Measurements from ENCODE around the gene SPDYE2.
"Not testable (repeated sequence)": the region's sequence is repeated elsewhere in the genome, so short reads cannot be mapped to it uniquely, and the experiment has no call there.

The SPDYE2 gene

DNA sequence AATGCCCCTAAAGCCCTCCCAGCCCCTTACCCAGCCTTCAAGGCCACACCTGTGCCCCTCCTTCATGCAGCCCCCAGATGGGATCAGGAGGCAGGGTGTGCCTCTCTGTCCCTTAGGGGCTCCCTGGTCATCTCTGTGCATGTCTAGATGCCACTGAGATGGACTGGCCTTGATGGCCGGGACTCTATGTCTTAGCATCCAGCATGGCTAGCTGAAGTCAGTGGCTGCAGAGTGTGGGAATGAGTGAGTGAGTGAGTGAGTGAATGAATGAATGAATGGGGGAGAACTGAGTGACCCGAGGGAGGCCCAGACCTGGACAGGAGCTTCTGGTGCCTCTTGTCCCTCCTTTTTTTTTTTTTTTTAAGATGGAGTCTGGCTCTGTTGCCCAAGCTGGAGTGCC lies 18.9 kb upstream of the SPDYE2 start:
- H3K4me3 ChIP-seq (ENCODE audit: low read length); DNase-seq (ENCODE audit: low read depth, low spot score): not testable (repeated sequence)

DNA sequence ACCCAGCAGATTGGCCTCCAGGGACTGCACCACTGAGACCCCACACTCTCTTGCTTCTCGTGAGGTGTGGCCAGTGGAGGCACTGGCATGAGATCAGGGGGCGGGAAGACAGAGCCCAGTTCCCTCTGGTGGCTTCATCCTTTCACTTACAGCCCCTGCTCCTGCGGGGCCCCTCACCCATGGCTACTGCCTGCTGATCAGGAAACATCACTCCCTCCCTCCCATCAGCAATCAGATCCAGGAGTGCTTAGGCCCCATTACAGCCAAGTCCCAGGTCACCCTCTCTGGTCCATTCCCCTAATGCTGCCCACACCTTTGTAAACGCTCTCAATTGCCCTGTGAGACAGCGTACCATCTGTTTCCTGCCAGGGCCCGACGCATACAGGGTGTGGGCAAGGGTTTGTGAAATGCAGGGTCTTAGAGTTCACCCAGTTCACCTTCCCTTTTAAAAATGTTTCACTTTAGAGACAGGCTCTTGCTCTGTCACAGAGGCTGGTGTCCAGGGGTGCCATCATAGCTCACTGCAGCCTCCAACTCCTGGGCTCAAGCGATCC lies 15.9 kb upstream of the SPDYE2 start:
- not testable (repeated sequence) for DNase-seq (ENCODE audit: low read depth, low spot score)

GRCh38 chr7:102540604-102541003 lies 10.4 kb upstream of the SPDYE2 start:
- not testable (repeated sequence) for DNase-seq (ENCODE audit: low read depth, low spot score); H3K4me3 ChIP-seq (ENCODE audit: low read length)

More for the DNA sequence above, 15.9 kb upstream of the SPDYE2 start:
- not testable (repeated sequence) for H3K4me3 ChIP-seq (ENCODE audit: low read length)

DNA sequence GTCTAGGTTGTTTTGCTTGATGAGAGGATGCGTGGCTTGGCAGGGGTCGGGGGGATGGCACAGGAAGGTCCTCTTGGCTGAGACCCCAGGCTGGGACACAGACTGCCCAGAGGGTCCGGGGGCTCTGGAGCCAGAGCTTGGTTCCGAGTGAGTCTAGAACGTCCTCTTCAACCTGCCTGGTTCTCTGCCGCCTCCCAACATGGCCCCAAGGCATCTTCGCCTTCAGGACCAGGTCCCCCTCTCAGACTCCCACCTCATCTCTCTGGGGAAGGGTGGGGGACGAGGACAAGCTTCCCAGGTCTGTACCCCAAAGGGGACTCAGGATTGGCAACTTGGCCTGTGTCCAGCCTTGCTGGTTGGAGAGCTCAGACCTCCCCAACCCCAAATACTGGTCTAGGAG lies 8.9 kb upstream of the SPDYE2 start:
- not testable (repeated sequence) for DNase-seq (ENCODE audit: low read depth, low spot score); H3K4me3 ChIP-seq (ENCODE audit: low read length)

- DNase-seq (ENCODE audit: low read depth, low spot score); H3K4me3 ChIP-seq (ENCODE audit: low read length): not testable (repeated sequence)
Measured at GRCh38 chr7:102542771-102543170, 8.3 kb upstream of the SPDYE2 start.

DNA sequence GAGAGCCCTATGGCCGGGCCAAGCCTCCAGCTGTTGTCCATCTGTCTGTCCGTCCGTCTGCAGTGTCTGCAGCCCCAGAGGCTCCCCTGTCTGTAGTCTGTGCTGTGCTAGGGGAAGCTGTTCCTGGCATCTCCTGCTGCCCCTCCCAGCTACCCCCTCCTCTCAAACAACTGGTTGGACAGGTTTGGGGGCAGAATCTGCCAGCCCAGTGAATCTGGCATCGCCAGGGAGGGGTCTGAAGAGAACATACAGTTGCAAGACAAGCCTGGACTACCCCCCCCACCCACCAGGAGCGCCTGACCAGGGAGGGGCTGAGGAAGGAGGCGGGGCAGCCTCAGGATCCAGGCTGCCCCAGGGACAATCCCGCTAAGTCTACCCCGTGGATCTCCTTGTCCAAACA lies 7.4 kb upstream of the SPDYE2 start, which contains the start of gene UPK3BL2:
Gene UPK3BL2 (minus strand): TSS at position 101 of the 400 bp plus-strand sequence. CDS start 60 bp downstream, at position 41.
- not testable (repeated sequence) for DNase-seq (ENCODE audit: low read depth, low spot score); H3K4me3 ChIP-seq (ENCODE audit: low read length)

GRCh38 chr7:102544372-102544771 lies 6.7 kb upstream of the SPDYE2 start:
- H3K4me3 ChIP-seq (ENCODE audit: low read length); DNase-seq (ENCODE audit: low read depth, low spot score): not testable (repeated sequence)

GRCh38 chr7:102545288-102545687 lies 5.7 kb upstream of the SPDYE2 start:
- H3K4me3 ChIP-seq (ENCODE audit: low read length); DNase-seq (ENCODE audit: low read depth, low spot score): not testable (repeated sequence)

- DNase-seq (ENCODE audit: low read depth, low spot score); H3K4me3 ChIP-seq (ENCODE audit: low read length): not testable (repeated sequence)
Measured at GRCh38 chr7:102546353-102546752, 4.7 kb upstream of the SPDYE2 start.

DNA sequence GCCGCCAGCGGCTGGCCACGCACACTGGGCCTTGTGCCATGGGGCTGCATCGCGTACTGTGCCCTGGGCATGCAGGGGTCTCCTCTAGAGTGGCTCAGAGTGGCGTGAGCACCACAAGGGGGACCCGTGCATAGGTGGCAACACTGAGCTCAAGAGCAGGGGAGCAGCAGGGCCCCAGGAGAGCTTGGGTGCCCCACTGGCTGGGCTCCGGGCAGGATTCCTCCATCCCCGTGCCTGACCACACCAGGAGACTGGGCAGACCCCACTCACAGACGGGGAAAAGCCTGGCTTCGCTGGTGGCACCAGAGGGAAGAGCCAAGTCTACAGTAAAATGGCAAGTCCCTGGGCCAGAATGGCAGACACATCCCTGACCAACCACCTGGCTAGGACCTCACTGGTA lies 17.6 kb downstream of the SPDYE2 start:
- not testable (repeated sequence) for H3K4me3 ChIP-seq (ENCODE audit: low read length)

GRCh38 chr7:102572261-102573239 lies 21.5 kb downstream of the SPDYE2 start, which contains the start of gene POLR2J3:
Gene POLR2J3, minus strand, starts transcription at chr7:102572583. Its CDS starts 62 bp downstream, at chr7:102572521.
- peak within 1 kb of the TSS; percentile 58 for H3K4me3 ChIP-seq (ENCODE audit: low read length)
- DNase-seq (ENCODE audit: low read depth, low spot score) = not testable (repeated sequence)

More for the DNA sequence above, 17.6 kb downstream of the SPDYE2 start:
- DNase-seq (ENCODE audit: low read depth, low spot score) = not testable (repeated sequence)

DNA sequence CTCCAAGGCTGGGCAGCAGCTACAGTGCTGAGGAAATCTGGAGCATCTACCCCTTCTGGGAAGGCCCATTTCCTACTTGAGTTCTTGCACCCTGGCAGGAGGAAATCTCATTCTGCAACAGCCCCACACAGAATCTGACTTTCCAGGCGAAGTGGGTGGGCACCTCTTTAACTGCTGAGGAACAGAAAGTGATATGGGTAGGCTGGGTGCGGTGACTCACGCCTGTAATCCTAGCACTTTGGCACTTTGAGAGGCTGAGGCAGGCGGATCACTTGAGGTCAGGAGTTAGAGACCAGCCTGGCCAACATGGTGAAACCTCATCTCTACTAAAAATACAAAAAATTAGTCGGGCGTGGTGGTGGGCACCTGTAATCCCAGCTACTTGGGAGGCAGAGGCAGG lies 23.6 kb downstream of the SPDYE2 start:
- H3K4me3 ChIP-seq (ENCODE audit: low read length); DNase-seq (ENCODE audit: low read depth, low spot score): not testable (repeated sequence)

GRCh38 chr7:102576363-102576762 lies 25.3 kb downstream of the SPDYE2 start:
- not testable (repeated sequence) for DNase-seq (ENCODE audit: low read depth, low spot score)

DNA sequence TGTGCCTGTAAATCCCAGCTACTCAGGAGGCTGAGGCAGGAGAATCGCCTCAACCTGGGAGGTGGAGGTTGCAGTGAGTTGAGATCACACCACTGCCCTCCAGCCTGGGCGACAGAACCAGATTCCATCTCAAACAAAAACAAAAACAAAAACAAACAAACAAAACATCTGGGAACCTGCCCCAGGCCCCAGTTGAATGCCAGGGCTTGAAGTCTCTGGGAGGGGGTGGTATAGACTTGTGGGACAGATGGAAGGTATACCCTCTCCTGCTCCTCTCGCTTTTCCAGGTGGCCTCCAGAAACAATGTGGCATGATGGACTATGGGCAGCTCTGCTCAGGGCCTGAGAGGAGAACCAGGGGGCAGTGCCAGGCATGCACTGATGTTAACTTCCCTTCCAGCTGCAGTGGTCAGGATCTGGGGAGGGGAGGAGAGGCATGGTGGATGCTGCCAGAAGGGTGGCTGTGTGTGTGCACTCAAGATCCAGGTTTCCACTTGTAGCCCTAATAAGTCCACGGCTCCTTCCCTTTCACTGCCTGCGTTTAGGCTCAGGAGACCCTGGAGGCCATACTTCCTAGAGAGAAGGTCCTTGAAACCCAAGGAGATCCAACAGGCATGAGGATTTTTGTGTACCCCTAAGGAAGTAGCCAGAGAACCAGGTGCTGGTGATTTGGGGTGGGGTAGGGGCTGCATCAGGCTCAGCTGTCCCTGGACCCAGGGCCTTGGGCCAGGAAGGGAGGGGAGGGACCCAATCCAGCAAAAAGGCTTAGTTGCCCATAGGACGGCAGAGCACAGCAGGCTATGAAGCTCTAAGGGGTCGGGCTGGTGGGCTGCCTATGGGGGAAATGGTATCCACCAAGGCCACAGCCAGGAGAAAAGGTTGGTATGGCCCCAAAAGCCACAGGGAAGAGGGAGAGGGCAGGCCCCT lies 26.6 kb downstream of the SPDYE2 start:
- not testable (repeated sequence) for DNase-seq (ENCODE audit: low read depth, low spot score); H3K4me3 ChIP-seq (ENCODE audit: low read length)

More at GRCh38 chr7:102576363-102576762, 25.3 kb downstream of the SPDYE2 start:
- not testable (repeated sequence) for H3K4me3 ChIP-seq (ENCODE audit: low read length)

- H3K4me3 ChIP-seq (ENCODE audit: low read length); DNase-seq (ENCODE audit: low read depth, low spot score): not testable (repeated sequence)
Measured at GRCh38 chr7:102578486-102578885, 27.5 kb downstream of the SPDYE2 start.

DNA sequence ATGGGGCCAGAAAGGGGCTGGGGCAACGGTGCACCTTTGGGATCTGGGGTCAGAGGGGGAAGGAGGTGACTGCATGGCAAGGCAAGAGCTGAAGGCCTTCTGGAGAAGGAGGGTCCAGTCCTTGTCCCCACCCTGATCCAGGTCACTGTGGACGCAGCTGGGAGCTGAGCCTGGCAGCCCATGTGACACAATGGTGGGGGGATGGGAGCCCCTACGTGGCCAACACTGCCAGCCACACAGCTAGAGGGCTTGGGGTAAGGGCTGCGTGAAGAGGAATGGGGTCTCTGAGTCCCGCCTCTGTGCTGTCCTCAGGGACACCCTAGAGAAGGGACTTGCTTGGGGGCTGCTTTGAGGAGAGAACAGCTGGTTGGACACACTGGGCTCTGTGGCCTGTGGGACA lies 30.7 kb downstream of the SPDYE2 start:
- not testable (repeated sequence) for DNase-seq (ENCODE audit: low read depth, low spot score); H3K4me3 ChIP-seq (ENCODE audit: low read length)

DNA sequence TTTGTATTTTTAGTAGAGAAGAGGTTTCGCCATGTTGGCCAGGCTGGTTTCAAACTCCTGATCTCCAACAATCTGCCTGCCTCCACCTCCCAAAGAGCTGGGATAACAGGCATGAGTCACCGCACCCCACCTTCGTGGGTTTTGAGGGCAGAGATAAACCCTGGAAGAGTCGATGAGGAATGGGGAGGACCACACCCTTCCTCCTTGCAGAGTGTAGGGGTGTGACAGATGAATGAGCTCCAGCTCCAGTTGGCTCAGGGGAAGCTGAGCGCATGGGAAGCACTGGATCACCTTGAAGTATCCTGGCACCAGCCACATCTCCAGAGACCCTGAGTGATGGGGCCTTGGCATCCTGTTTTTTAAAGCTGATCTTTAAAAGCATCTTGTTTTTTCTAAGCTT lies 32.5 kb downstream of the SPDYE2 start:
- H3K4me3 ChIP-seq (ENCODE audit: low read length); DNase-seq (ENCODE audit: low read depth, low spot score): not testable (repeated sequence)

- not testable (repeated sequence) for DNase-seq (ENCODE audit: low read depth, low spot score); H3K4me3 ChIP-seq (ENCODE audit: low read length)
Measured at GRCh38 chr7:102589857-102590256, 38.8 kb downstream of the SPDYE2 start.

All from Jurkat, Clone E6-1 (cell line).